Measurements from ENCODE around the gene EML4. TPM values are rescaled to one million over a fixed set of nuclear protein-coding genes. Genes with fewer than 3 reads are reported as not detected.
A peak's percentile ranks its signal among the peaks of the same experiment; 100 is the strongest.

The EML4 gene
- total and polyA plus RNA-seq, 5 experiments from 2014 or later, result 37.8 to 111 (median 48.1) TPM

GRCh38 chr2:42139101-42139500 lies 30.1 kb upstream of the EML4 start:
- Mint-ChIP-seq H3K27me3 (no peaks in the 10 kb centered on the region), H3K9me3 (no peaks in the 10 kb centered on the region), H3K27ac (peak overlapping the region in 3 of 10 donors; percentile 3 to 63 (median 54)), H3K36me3 (no peaks in the 10 kb centered on the region), H3K4me1 (peaks cover 19 to 82% (median 75%) of the 10 kb centered on the region in 4 donors), H3K4me3 (no peak overlapping the region)
- DNase-seq (no peak), ATAC-seq (no peak)
- POLR2A ChIA-PET, result interaction anchor here (0.6 to 1.9 kb wide), 8 partner anchors 9 to 42 kb away, joined by 3 to 7 read pairs (median 4); no protein-coding TSS in a partner anchor

GRCh38 chr2:42140496-42140895 lies 28.7 kb upstream of the EML4 start:
- no peak for ATAC-seq
- Mint-ChIP-seq H3K27ac (peak overlapping the region in 2 of 10 donors; percentile 48 to 73), H3K4me1 (peaks cover 17 to 71% (median 65%) of the 10 kb centered on the region in 4 donors), H3K27me3 (no peaks in the 10 kb centered on the region), H3K36me3 (no peaks in the 10 kb centered on the region), H3K9me3 (no peaks in the 10 kb centered on the region), H3K4me3 (no peak overlapping the region)
- POLR2A ChIA-PET, result interaction anchor here (1.1 to 1.7 kb wide), 3 partner anchors 26 to 40 kb away, joined by 4 to 10 read pairs (median 6); no protein-coding TSS in a partner anchor
- DNase-seq, result no peak

GRCh38 chr2:42141687-42142546 lies 27.2 kb upstream of the EML4 start:
- peaks cover 13 to 57% (median 54%) of the 10 kb centered on the region in 4 donors for H3K4me1 Mint-ChIP-seq
- H3K36me3 Mint-ChIP-seq, result no peaks in the 10 kb centered on the region
- DNase-seq, result peak in 4 of 10 donors; percentile 12 to 27 (median 23)
- H3K4me3 Mint-ChIP-seq, result peak overlapping the region; percentile 21 to 78 (median 50)
- POLR2A ChIA-PET, result interaction anchor here (0.6 to 1.7 kb wide), 4 partner anchors 9 to 116 kb away, joined by 4 to 5 read pairs (median 4); no protein-coding TSS in a partner anchor
- peak overlapping the region in 9 of 10 donors; percentile 54 to 89 (median 73) for H3K27ac Mint-ChIP-seq
- ATAC-seq, result peak; percentile 59 to 88
- no peaks in the 10 kb centered on the region for H3K27me3 Mint-ChIP-seq
- no peaks in the 10 kb centered on the region for H3K9me3 Mint-ChIP-seq

GRCh38 chr2:42142547-42143184 lies 26.5 kb upstream of the EML4 start:
- POLR2A ChIA-PET, result interaction anchor here (0.7 to 1.6 kb wide), 4 partner anchors 10 to 25 kb away, joined by 3 to 7 read pairs (median 4); no protein-coding TSS in a partner anchor
- ATAC-seq, result no peak
- peaks cover 13 to 50% (median 46%) of the 10 kb centered on the region in 4 donors for H3K4me1 Mint-ChIP-seq
- H3K27me3 Mint-ChIP-seq, result no peaks in the 10 kb centered on the region
- peak overlapping the region in 1 of 10 donors; percentile 15 for H3K4me3 Mint-ChIP-seq
- no peaks in the 10 kb centered on the region for H3K9me3 Mint-ChIP-seq
- no peak for DNase-seq
- no peaks in the 10 kb centered on the region for H3K36me3 Mint-ChIP-seq
- H3K27ac Mint-ChIP-seq, result peak overlapping the region in 6 of 10 donors; percentile 14 to 81 (median 69)

- peaks cover 2 to 21% (median 13%) of the 10 kb centered on the region in 4 donors for H3K4me1 Mint-ChIP-seq
- H3K4me3 Mint-ChIP-seq, result no peak overlapping the region
- POLR2A ChIA-PET, result interaction anchor here (1.0 to 1.6 kb wide), 2 partner anchors 8 to 41 kb away, joined by 4 read pairs; no protein-coding TSS in a partner anchor
- no peaks in the 10 kb centered on the region for H3K27me3 Mint-ChIP-seq
- peaks cover 0 to 7% (median 0%) of the 10 kb centered on the region in 9 donors for H3K9me3 Mint-ChIP-seq
- H3K27ac Mint-ChIP-seq, result no peak overlapping the region
- no peak for DNase-seq
- peaks cover 0 to 5% (median 3%) of the 10 kb centered on the region in 3 donors for H3K36me3 Mint-ChIP-seq
- ATAC-seq, result no peak
These were observed 21.4 kb upstream of the EML4 start for GRCh38 chr2:42147641-42148274.

GRCh38 chr2:42150159-42150558 lies 19.0 kb upstream of the EML4 start:
- no peak for DNase-seq
- ATAC-seq, result no peak
- H3K4me1 Mint-ChIP-seq, result peaks cover 2 to 15% (median 5%) of the 10 kb centered on the region in 4 donors
- peaks cover 0 to 7% (median 0%) of the 10 kb centered on the region in 9 donors for H3K9me3 Mint-ChIP-seq
- POLR2A ChIA-PET, result interaction anchor here (0.8 to 0.9 kb wide), 2 partner anchors 11 to 15 kb away, joined by 3 read pairs; no protein-coding TSS in a partner anchor
- H3K36me3 Mint-ChIP-seq, result peaks cover 0 to 5% (median 3%) of the 10 kb centered on the region in 3 donors
- no peak overlapping the region for H3K4me3 Mint-ChIP-seq
- H3K27ac Mint-ChIP-seq, result no peak overlapping the region
- H3K27me3 Mint-ChIP-seq, result no peaks in the 10 kb centered on the region

GRCh38 chr2:42153944-42154581 lies 15.1 kb upstream of the EML4 start:
- no peak for ATAC-seq
- POLR2A ChIA-PET, result interaction anchor here (1.0 kb wide), 1 partner anchor 10 kb away, joined by 3 read pairs; no protein-coding TSS in a partner anchor
- Mint-ChIP-seq H3K9me3 (peaks cover 0 to 3% (median 0%) of the 10 kb centered on the region in 9 donors), H3K27me3 (no peaks in the 10 kb centered on the region), H3K4me1 (peaks cover under 1 to 10% (median 4%) of the 10 kb centered on the region in 4 donors), H3K27ac (peak overlapping the region in 4 of 10 donors; percentile 0 to 78 (median 31)), H3K36me3 (no peaks in the 10 kb centered on the region), H3K4me3 (no peak overlapping the region)
- DNase-seq, result no peak

GRCh38 chr2:42156721-42157120 lies 12.4 kb upstream of the EML4 start:
- Mint-ChIP-seq H3K4me1 (peaks cover 0 to 9% (median 7%) of the 10 kb centered on the region in 4 donors), H3K36me3 (no peaks in the 10 kb centered on the region), H3K27me3 (no peaks in the 10 kb centered on the region), H3K27ac (peak overlapping the region in 1 of 10 donors; percentile 1), H3K9me3 (peaks cover 0 to 3% (median 0%) of the 10 kb centered on the region in 9 donors), H3K4me3 (no peak overlapping the region)
- ATAC-seq (no peak), DNase-seq (no peak)
- POLR2A ChIA-PET, result interaction anchor here (0.7 to 2.2 kb wide), 3 partner anchors 19 to 51 kb away, joined by 3 to 8 read pairs (median 3); no protein-coding TSS in a partner anchor

- Mint-ChIP-seq H3K4me3 (no peak overlapping the region), H3K36me3 (no peaks in the 10 kb centered on the region), H3K27ac (no peak overlapping the region), H3K9me3 (no peaks in the 10 kb centered on the region), H3K4me1 (peaks cover 0 to 15% (median 6%) of the 10 kb centered on the region in 4 donors), H3K27me3 (no peaks in the 10 kb centered on the region)
- ATAC-seq, result no peak
- POLR2A ChIA-PET, result no interaction called here
- no peak for DNase-seq
These were observed 7.7 kb upstream of the EML4 start for GRCh38 chr2:42161444-42161843.

GRCh38 chr2:42163444-42164045 lies 5.6 kb upstream of the EML4 start:
- H3K9me3 Mint-ChIP-seq, result no peaks in the 10 kb centered on the region
- ATAC-seq (no peak), DNase-seq (no peak)
- no peak overlapping the region for H3K4me3 Mint-ChIP-seq
- no peaks in the 10 kb centered on the region for H3K27me3 Mint-ChIP-seq
- H3K36me3 Mint-ChIP-seq, result no peaks in the 10 kb centered on the region
- H3K27ac Mint-ChIP-seq, result peak overlapping the region in 1 of 10 donors; percentile 4
- peaks cover 2 to 15% (median 9%) of the 10 kb centered on the region in 4 donors for H3K4me1 Mint-ChIP-seq
- POLR2A ChIA-PET, result interaction anchor here (0.6 to 1.2 kb wide), 4 partner anchors 9 to 58 kb away, joined by 3 to 4 read pairs (median 4); no protein-coding TSS in a partner anchor

- Mint-ChIP-seq H3K27ac (peak overlapping the region in 1 of 10 donors; percentile 60), H3K36me3 (no peaks in the 10 kb centered on the region), H3K27me3 (no peaks in the 10 kb centered on the region), H3K4me3 (no peak overlapping the region), H3K9me3 (no peaks in the 10 kb centered on the region), H3K4me1 (peaks cover 6 to 15% (median 11%) of the 10 kb centered on the region in 4 donors)
- POLR2A ChIA-PET, result interaction anchor here (0.7 kb wide), 1 partner anchor 9 kb away, joined by 3 read pairs; no protein-coding TSS in a partner anchor
- DNase-seq (no peak), ATAC-seq (no peak)
These were observed 5.1 kb upstream of the EML4 start for GRCh38 chr2:42164046-42164445.
